ENCODE data around the gene WDR5. TPM values are rescaled to one million over a fixed set of nuclear protein-coding genes. Genes with fewer than 3 reads are reported as not detected.

WDR5 gene
- polyA plus RNA-seq (2012; rRNA removed): 35.1 and 36.6 TPM in 2 replicates
- polyA plus RNA-seq (2012; cell fraction: cytosol; rRNA removed): 24.3 and 32.1 TPM in 2 replicates
- 61.4 and 63.3 TPM in 2 replicates for polyA plus RNA-seq (2012; cell fraction: nucleus; rRNA removed)

GRCh38 chr9:134135343-134136117 lies at the start of gene WDR5:
Gene WDR5, plus strand, starts transcription at chr9:134136082. Its CDS starts 3,796 bp downstream, at chr9:134139878.
- peaks cover 44% of the 10 kb centered on the region for H3K79me2 ChIP-seq (ENCODE audit: insufficient read depth)
- TF ChIP-seq RCOR1 (IDR thresholded peaks at IDR 0.05; ENCODE audit: low read length): no peak
- TF ChIP-seq GATA2 (CRISPR knock-in tag; IDR thresholded peaks at IDR 0.05): no peak
- TF ChIP-seq REST (IDR thresholded peaks at IDR 0.05; ENCODE audit: low read depth, low read length): 0 out of 2 replicates have a peak, but pooled peaks have one; percentile 4
- no peak for TF ChIP-seq RAD21 (IDR thresholded peaks at IDR 0.05; ENCODE audit: low read length)
- TF ChIP-seq ELF1 (IDR thresholded peaks at IDR 0.05): no peak
- no peak for TF ChIP-seq USF2 (IDR thresholded peaks at IDR 0.05; ENCODE audit: borderline replicate concordance, low read depth, low read length)
- no peak for TF ChIP-seq EP300 (IDR thresholded peaks at IDR 0.05; ENCODE audit: borderline replicate concordance in 1 of 2, low read depth in 1 of 2, low read length in 1 of 2)
- TF ChIP-seq YY1 (IDR thresholded peaks at IDR 0.05; ENCODE audit: low read depth): no peak
- no peak for TF ChIP-seq FOXM1 (IDR thresholded peaks at IDR 0.05; ENCODE audit: low read depth)
- TF ChIP-seq MAX (IDR thresholded peaks at IDR 0.05; ENCODE audit: low read depth): peak; percentile 87
- no peak for TF ChIP-seq EZH2phosphoT487 (IDR thresholded peaks at IDR 0.05; ENCODE audit: borderline replicate concordance, low read depth)
- 0 out of 2 replicates have a peak, but pooled peaks have one; percentile 50 for TF ChIP-seq TAF1 (IDR thresholded peaks at IDR 0.05; ENCODE audit: borderline replicate concordance, low read depth, low read length)
- TF ChIP-seq RFX5 (IDR thresholded peaks at IDR 0.05; ENCODE audit: low read length): no peak
- TF ChIP-seq MEF2A (IDR thresholded peaks at IDR 0.05; ENCODE audit: borderline replicate concordance, low read depth): no peak
- no peak for TF ChIP-seq FOSL2 (IDR thresholded peaks at IDR 0.05; ENCODE audit: borderline replicate concordance, low read depth)
- TF ChIP-seq MXI1 (IDR thresholded peaks at IDR 0.05; ENCODE audit: low read depth, low read length): peak; percentile 50; the same call in 1 of the 2 replicates
- TF ChIP-seq PBX3 (IDR thresholded peaks at IDR 0.05): 0 out of 2 replicates have a peak, but pooled peaks have one; percentile 10
- 0 out of 2 replicates have a peak, but pooled peaks have one; percentile 14 for TF ChIP-seq SIN3A (IDR thresholded peaks at IDR 0.05; ENCODE audit: borderline replicate concordance, low read depth, low read length)
- no peak for TF ChIP-seq TCF12 (IDR thresholded peaks at IDR 0.05)
- TF ChIP-seq POLR2AphosphoS5 (IDR thresholded peaks at IDR 0.05; ENCODE audit: low read depth, low read length): peak; percentile 45; the same call in 1 of the 2 replicates
- no peak for TF ChIP-seq IRF3 (IDR thresholded peaks at IDR 0.05; ENCODE audit: low read depth, low read length)
- TF ChIP-seq CTCF (IDR thresholded peaks at IDR 0.05): peak; percentile 52
- TF ChIP-seq SMC3 (IDR thresholded peaks at IDR 0.05; ENCODE audit: low read depth, low read length): no peak

More at GRCh38 chr9:134135343-134136117, at the start of gene WDR5:
- Histone ChIP-seq H3K27ac (ENCODE audit: low read depth in 2 of 2, low read length in 1 of 2) (peak within 1 kb of the TSS; percentile 54 to 93; a peak in 3 of 4 replicates), H3K4me2 (peak within 1 kb of the TSS; percentile 97), H3K9ac (peak within 1 kb of the TSS; percentile 91), H3K27me3 (ENCODE audit: insufficient read depth) (no peaks in the 10 kb centered on the region), H3K36me3 (replicated peaks in 1 of 2; ENCODE audit: control insufficient read depth in 1 of 2, insufficient read depth in 2 of 2, low read length in 1 of 2) (peaks cover 0 to 13% of the 10 kb centered on the region in 2 experiments), H3K4me1 (ENCODE audit: control insufficient read depth in 1 of 2, insufficient read depth in 2 of 2, low read depth in 1 of 2, low read length in 1 of 2) (peaks cover 9 to 27% of the 10 kb centered on the region in 2 experiments; a peak in 2 of 4 replicates), H4K20me1 (ENCODE audit: insufficient read depth) (peaks cover 38% of the 10 kb centered on the region), H3K9me2 (no peaks in the 10 kb centered on the region), H3K4me3 (ENCODE audit: low read depth in 2 of 2, low read length in 1 of 2) (peak within 1 kb of the TSS; percentile 77 to 95), H3F3A (replicated peaks; ENCODE audit: insufficient read depth) (no peaks in the 10 kb centered on the region), H3K9me3 (no peaks in the 10 kb centered on the region), H2AFZ (ENCODE audit: low read depth) (peak within 1 kb of the TSS; percentile 99)
- POLR2A ChIA-PET: interaction anchor here (0.6 to 1.1 kb wide), 3 partner anchors 12 to 69 kb away, joined by 3 read pairs; no protein-coding TSS in a partner anchor
- peak; percentile 100 for DNase-seq
- CTCF ChIA-PET: interaction anchor here (0.9 to 1.7 kb wide), 4 partner anchors 13 to 308 kb away, joined by 3 to 5 read pairs (median 4); partner anchors contain the start of gene BRD3OS
- 1% methylated on average over 18 of the region's 81 CpGs for WGBS (ENCODE audit: low lambda C conversion rate)
